Caco-2 (cell line): ENCODE measurements around the gene AKR1C1. TPM values are rescaled to one million over a fixed set of nuclear protein-coding genes. Genes with fewer than 3 reads are reported as not detected.
"Not testable (repeated sequence)": the region's sequence is repeated elsewhere in the genome, so short reads cannot be mapped to it uniquely, and the experiment has no call there.

Experiments
- BruUV-seq: library from RNA; stranded (reverse); fragments of 400-500 nt; replicated peaks from 2 replicates; lab custom pipeline; 2021; lab: Mats Ljungman, UMichigan
- CTCF ChIA-PET: fragments of 300-600 bp; sonication (Branson Sonifier 250); formaldehyde crosslinking; loops from one replicate; lab custom pipeline; 2022; ENCODE audit warnings: antibody characterized with exemption; lab: Charles Lee
- POLR2A ChIA-PET: fragments of 300-600 bp; sonication (Branson Sonifier 250); formaldehyde crosslinking; loops from one replicate; lab custom pipeline; 2022; ENCODE audit warnings: antibody characterized with exemption; lab: Charles Lee
- DNase-seq, 2 experiments: peaks; one replicate each; pipeline versions ENCODE4 v3.0.0 to v3.0.0-alpha.2; 2020 to 2022
- H3K27me3 ChIP-seq: replicated peaks from 2 replicates; pipeline ENCODE4 v1.6.0; 2011; ENCODE audit warnings: low read length; ENCODE audit not compliant: control insufficient read depth, insufficient read depth
- H3K36me3 ChIP-seq: 2 replicates; pipeline ENCODE4 v1.5.1; 2011; ENCODE audit warnings: low read length; ENCODE audit not compliant: control insufficient read depth, insufficient read depth
- H3K4me1 ChIP-seq: fragments of 250-450 bp; sonication (Bioruptor Pico); 2 replicates; pipeline ENCODE4 v1.5.1; 2020; ENCODE audit warnings: mild to moderate bottlenecking
- H3K4me3 ChIP-seq: 2 replicates; pipeline ENCODE4 v1.5.1; 2011; ENCODE audit warnings: low read depth, mild to moderate bottlenecking, control low read depth, low read length
- H3K9me3 ChIP-seq: fragments of 250-450 bp; sonication (Bioruptor Pico); 2 replicates; pipeline ENCODE4 v1.5.1; 2020; ENCODE audit warnings: mild to moderate bottlenecking, moderate library complexity
- H3K27ac Mint-ChIP-seq: one replicate; pipeline ENCODE4 v1.8.0; 2022; ENCODE audit warnings: mixed read lengths; ENCODE audit not compliant: unreplicated experiment
- H3K27me3 Mint-ChIP-seq: one replicate; pipeline ENCODE4 v1.8.0; 2022; ENCODE audit warnings: mixed read lengths; ENCODE audit not compliant: insufficient read depth, unreplicated experiment
- H3K36me3 Mint-ChIP-seq: one replicate; pipeline ENCODE4 v1.8.0; 2022; ENCODE audit warnings: mild to moderate bottlenecking, mixed read lengths; ENCODE audit not compliant: insufficient read depth, unreplicated experiment
- H3K4me1 Mint-ChIP-seq: one replicate; pipeline ENCODE4 v1.8.0; 2022; ENCODE audit warnings: low read depth, mixed read lengths; ENCODE audit not compliant: unreplicated experiment
- H3K4me3 Mint-ChIP-seq: one replicate; pipeline ENCODE4 v1.8.0; 2022; ENCODE audit warnings: mild to moderate bottlenecking, moderate library complexity, mixed read lengths; ENCODE audit not compliant: unreplicated experiment
- H3K9me3 Mint-ChIP-seq: one replicate; pipeline ENCODE4 v1.8.0; 2022; ENCODE audit warnings: mixed read lengths; ENCODE audit not compliant: unreplicated experiment
- intact Hi-C: fragments of 100-400 bp; cut with micrococcal nuclease; formaldehyde crosslinking; loops from one replicate; pipeline ENCODE4 v1.10.0; 2022; ENCODE audit not compliant: unreplicated experiment
- total RNA-seq: library from RNA; stranded (reverse); gene quantifications from 2 replicates; pipeline ENCODE4 v1.2.3, GENCODE V29; 2022
- TF ChIP-seq, protein P1 (sequence below), 2 experiments: fragments of 200-600 bp in 1 of 2; IDR thresholded peaks; 1 replicate in 1 of 2; 2 replicates in 1 of 2; pipeline versions ENCODE4 v1.5.1 to v1.8.0; 2011 to 2022; ENCODE audit warnings: antibody characterized with exemption in 1 of 2, control low read depth in 1 of 2, inconsistent platforms in 1 of 2, low read depth in 1 of 2, low read length in 1 of 2, mild to moderate bottlenecking in 1 of 2, moderate library complexity in 1 of 2; ENCODE audit not compliant: insufficient read depth in 1 of 2, severe bottlenecking in 1 of 2, unreplicated experiment in 1 of 2

The AKR1C1 gene
- total RNA-seq, 1 experiment from 2014 or later: 27.1 TPM

DNA sequence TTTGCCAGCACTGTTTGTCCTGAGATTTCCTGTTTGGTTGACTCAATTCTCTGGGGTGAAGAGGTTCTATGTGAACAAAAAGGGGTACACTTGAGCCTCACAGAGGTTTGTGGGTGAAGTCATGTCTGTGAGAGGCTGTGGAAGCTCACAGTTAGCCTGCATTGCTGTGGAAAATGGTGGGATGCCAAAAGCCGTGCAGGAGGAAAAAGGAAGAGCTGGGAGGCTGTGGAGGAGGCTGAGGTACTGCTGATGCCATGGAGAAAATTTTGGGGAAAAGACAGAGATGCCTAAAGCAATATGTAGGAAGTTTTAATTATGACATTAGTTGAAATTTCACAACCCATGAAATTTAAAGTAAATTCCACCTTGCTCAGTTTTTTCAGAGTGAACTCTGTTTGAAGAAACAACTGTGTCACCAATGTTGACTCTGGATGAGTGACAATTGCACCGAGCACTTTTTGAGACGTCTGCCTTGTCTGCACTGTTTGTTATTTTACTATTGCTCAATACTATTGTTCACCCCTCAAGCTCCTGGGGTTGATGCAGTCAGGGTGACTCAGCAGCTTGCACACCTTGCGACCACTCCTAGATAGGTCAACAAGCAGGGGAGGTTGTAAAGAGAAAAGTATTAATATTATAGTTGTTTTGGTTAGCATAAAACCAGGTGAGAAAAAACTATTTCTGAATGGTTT, 45.8 kb downstream of the AKR1C1 start:
- H3K27me3 Mint-ChIP-seq, H3K36me3 Mint-ChIP-seq, CTCF ChIA-PET, H3K9me3 ChIP-seq, H3K27me3 ChIP-seq, H3K4me1 Mint-ChIP-seq, H3K9me3 Mint-ChIP-seq, H3K36me3 ChIP-seq, H3K4me3 ChIP-seq, H3K4me1 ChIP-seq, POLR2A ChIA-PET, BruUV-seq: not testable (repeated sequence)
- DNase-seq: peak; percentile 59 to 75
- peak overlapping the region; percentile 82 for H3K27ac Mint-ChIP-seq
- intact Hi-C loops: loop anchor here (2.0 kb wide), 1 partner anchor 62 kb away; no protein-coding TSS in a partner anchor
- peak overlapping the region; percentile 14 for H3K4me3 Mint-ChIP-seq

DNA sequence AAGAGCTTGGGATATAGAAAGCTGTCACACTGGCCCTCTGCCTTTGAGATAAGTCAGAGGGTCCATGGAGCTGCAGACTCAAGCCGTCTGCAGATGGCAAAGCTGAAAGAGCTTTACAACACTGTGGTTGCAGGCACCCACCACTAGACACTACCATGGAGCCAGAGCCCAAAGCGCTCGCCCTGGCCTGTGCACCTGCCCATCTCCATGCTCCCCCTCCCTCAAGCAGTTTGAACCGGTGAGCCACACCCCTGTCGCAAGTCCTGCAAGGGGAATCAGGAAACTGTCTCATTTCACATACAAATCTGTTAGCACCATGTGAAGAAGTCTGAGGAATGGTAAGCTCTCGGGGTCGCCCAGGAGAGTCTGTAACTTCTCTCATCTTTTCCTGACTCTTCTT, 46.8 kb downstream of the AKR1C1 start:
- BruUV-seq, H3K9me3 Mint-ChIP-seq, DNase-seq, H3K36me3 ChIP-seq, CTCF ChIA-PET, H3K4me1 Mint-ChIP-seq, H3K4me3 ChIP-seq, H3K4me1 ChIP-seq, H3K9me3 ChIP-seq, H3K36me3 Mint-ChIP-seq, H3K27me3 Mint-ChIP-seq, H3K4me3 Mint-ChIP-seq, H3K27me3 ChIP-seq, intact Hi-C loops, POLR2A ChIA-PET: not testable (repeated sequence)
- H3K27ac Mint-ChIP-seq: peak overlapping the region; percentile 82

DNA sequence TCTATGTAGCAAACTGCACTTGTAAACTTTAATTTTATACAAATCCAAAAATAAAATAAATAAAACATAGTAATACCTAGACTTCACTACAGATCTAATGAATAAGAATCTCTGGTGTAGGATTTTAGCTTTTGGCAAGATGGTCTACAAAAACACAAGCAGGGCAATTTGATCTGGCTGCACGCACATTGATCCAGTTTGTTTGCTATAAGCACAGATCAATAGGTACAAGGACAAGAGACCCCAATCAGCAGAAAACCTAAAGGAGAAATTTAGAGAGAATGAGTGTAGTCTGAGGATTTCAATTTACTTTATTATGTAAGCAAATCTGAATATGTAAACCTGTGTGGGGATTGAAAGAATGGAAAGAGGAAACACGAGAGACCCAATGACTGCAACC, 48.2 kb downstream of the AKR1C1 start:
- H3K4me1 Mint-ChIP-seq, H3K4me3 ChIP-seq, H3K4me1 ChIP-seq, H3K9me3 ChIP-seq, CTCF ChIA-PET, H3K9me3 Mint-ChIP-seq, H3K27me3 ChIP-seq, H3K36me3 Mint-ChIP-seq, DNase-seq, H3K36me3 ChIP-seq, BruUV-seq, H3K27me3 Mint-ChIP-seq, POLR2A ChIA-PET, H3K4me3 Mint-ChIP-seq, intact Hi-C loops: not testable (repeated sequence)
- H3K27ac Mint-ChIP-seq: peak overlapping the region; percentile 12

DNA sequence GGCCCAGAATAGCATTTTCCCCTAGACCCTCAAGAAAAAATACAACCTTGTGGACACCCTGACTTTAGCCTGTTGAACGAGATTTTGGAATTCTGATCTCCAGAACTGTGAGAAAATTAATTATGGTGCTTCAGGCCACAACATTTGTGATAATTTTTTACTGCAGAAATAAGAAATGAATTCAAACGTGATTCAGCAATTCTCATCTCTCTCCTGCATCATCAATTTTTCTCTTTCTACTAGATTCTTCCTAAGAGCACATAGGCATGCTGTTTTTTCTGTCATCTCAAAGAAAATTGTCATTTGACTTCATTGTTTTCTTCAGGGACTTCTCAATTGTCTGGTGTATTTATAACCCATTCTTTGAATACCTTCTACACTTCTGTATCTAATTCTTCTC, 49.4 kb downstream of the AKR1C1 start:
- intact Hi-C loops: no loop called here
- DNase-seq: no peak
- Mint-ChIP-seq H3K36me3 (no peaks in the 10 kb centered on the region), H3K27ac (no peak overlapping the region), H3K9me3 (no peaks in the 10 kb centered on the region), H3K27me3 (no peaks in the 10 kb centered on the region), H3K4me3 (no peak overlapping the region), H3K4me1 (peaks cover 8% of the 10 kb centered on the region)
- no peak overlapping the region for H3K4me3 ChIP-seq
- H3K9me3 ChIP-seq: no peaks in the 10 kb centered on the region
- TF ChIP-seq, protein P1, sequence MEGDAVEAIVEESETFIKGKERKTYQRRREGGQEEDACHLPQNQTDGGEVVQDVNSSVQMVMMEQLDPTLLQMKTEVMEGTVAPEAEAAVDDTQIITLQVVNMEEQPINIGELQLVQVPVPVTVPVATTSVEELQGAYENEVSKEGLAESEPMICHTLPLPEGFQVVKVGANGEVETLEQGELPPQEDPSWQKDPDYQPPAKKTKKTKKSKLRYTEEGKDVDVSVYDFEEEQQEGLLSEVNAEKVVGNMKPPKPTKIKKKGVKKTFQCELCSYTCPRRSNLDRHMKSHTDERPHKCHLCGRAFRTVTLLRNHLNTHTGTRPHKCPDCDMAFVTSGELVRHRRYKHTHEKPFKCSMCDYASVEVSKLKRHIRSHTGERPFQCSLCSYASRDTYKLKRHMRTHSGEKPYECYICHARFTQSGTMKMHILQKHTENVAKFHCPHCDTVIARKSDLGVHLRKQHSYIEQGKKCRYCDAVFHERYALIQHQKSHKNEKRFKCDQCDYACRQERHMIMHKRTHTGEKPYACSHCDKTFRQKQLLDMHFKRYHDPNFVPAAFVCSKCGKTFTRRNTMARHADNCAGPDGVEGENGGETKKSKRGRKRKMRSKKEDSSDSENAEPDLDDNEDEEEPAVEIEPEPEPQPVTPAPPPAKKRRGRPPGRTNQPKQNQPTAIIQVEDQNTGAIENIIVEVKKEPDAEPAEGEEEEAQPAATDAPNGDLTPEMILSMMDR (IDR thresholded peaks at IDR 0.05; ENCODE audit: insufficient read depth in 1 of 2, low read depth in 1 of 2, low read length in 1 of 2, severe bottlenecking in 1 of 2, unreplicated experiment in 1 of 2): no peak
- no TSS peak for BruUV-seq
- ChIA-PET CTCF (no interaction called here), POLR2A (no interaction called here)
- H3K36me3 ChIP-seq: 0 out of 2 replicates have a peak, but pooled peaks cover 1% of the 10 kb centered on the region
- H3K4me1 ChIP-seq: peaks cover 5% of the 10 kb centered on the region; the same call in 1 of the 2 replicates
- H3K27me3 ChIP-seq: no peaks in the 10 kb centered on the region
